ENCODE data around the gene SLC9A7.

Gene SLC9A7

GRCh38 chrX:46653482-46653881 is 105.4 kb downstream of the SLC9A7 start:
- in situ Hi-C loops (cut with MboI; ENCODE audit: low sequenced_read_pairs) = no loop called here

GRCh38 chrX:46649421-46650260 is 109.3 kb downstream of the SLC9A7 start:
- in situ Hi-C loops (cut with MboI; ENCODE audit: low sequenced_read_pairs) = no loop called here

- in situ Hi-C loops (cut with MboI; ENCODE audit: low sequenced_read_pairs) = no loop called here
Observed at GRCh38 chrX:46648660-46649059, 110.3 kb downstream of the SLC9A7 start.

- in situ Hi-C loops (cut with MboI; ENCODE audit: low sequenced_read_pairs) = no loop called here
Observed at GRCh38 chrX:46647251-46647650, 111.7 kb downstream of the SLC9A7 start.

GRCh38 chrX:46645614-46646013 is 113.3 kb downstream of the SLC9A7 start:
- in situ Hi-C loops (cut with MboI; ENCODE audit: low sequenced_read_pairs) = no loop called here

- in situ Hi-C loops (cut with MboI; ENCODE audit: low sequenced_read_pairs) = no loop called here
Observed at GRCh38 chrX:46643636-46644035, 115.3 kb downstream of the SLC9A7 start.

- in situ Hi-C loops (cut with MboI; ENCODE audit: low sequenced_read_pairs) = no loop called here
Observed at GRCh38 chrX:46642145-46642544, 116.8 kb downstream of the SLC9A7 start.

- in situ Hi-C loops (cut with MboI; ENCODE audit: low sequenced_read_pairs) = no loop called here
Observed at GRCh38 chrX:46637938-46638337, 121.0 kb downstream of the SLC9A7 start.

GRCh38 chrX:46636223-46636622 is 122.7 kb downstream of the SLC9A7 start:
- in situ Hi-C loops (cut with MboI; ENCODE audit: low sequenced_read_pairs) = no loop called here

GRCh38 chrX:46635186-46635585 is 123.7 kb downstream of the SLC9A7 start:
- in situ Hi-C loops (cut with MboI; ENCODE audit: low sequenced_read_pairs) = no loop called here

GRCh38 chrX:46634577-46634976 is 124.3 kb downstream of the SLC9A7 start:
- in situ Hi-C loops (cut with MboI; ENCODE audit: low sequenced_read_pairs) = no loop called here

GRCh38 chrX:46630141-46630540 is 128.8 kb downstream of the SLC9A7 start:
- in situ Hi-C loops (cut with MboI; ENCODE audit: low sequenced_read_pairs) = no loop called here

GRCh38 chrX:46628460-46629371 is 130.2 kb downstream of the SLC9A7 start:
- in situ Hi-C loops (cut with MboI; ENCODE audit: low sequenced_read_pairs) = no loop called here

- in situ Hi-C loops (cut with MboI; ENCODE audit: low sequenced_read_pairs) = no loop called here
Observed at GRCh38 chrX:46627711-46628419, 131.1 kb downstream of the SLC9A7 start.

- in situ Hi-C loops (cut with MboI; ENCODE audit: low sequenced_read_pairs) = no loop called here
Observed at GRCh38 chrX:46627062-46627461, 131.9 kb downstream of the SLC9A7 start.

GRCh38 chrX:46626566-46626965 is 132.4 kb downstream of the SLC9A7 start:
- in situ Hi-C loops (cut with MboI; ENCODE audit: low sequenced_read_pairs) = no loop called here

GRCh38 chrX:46624090-46624786 is 134.7 kb downstream of the SLC9A7 start:
- in situ Hi-C loops (cut with MboI; ENCODE audit: low sequenced_read_pairs) = no loop called here

- in situ Hi-C loops (cut with MboI; ENCODE audit: low sequenced_read_pairs) = no loop called here
Observed at GRCh38 chrX:46621572-46621971, 137.3 kb downstream of the SLC9A7 start.

- in situ Hi-C loops (cut with MboI; ENCODE audit: low sequenced_read_pairs) = no loop called here
Observed at GRCh38 chrX:46620505-46620904, 138.4 kb downstream of the SLC9A7 start.

- in situ Hi-C loops (cut with MboI; ENCODE audit: low sequenced_read_pairs) = no loop called here
Observed at GRCh38 chrX:46618947-46619346, 140.0 kb downstream of the SLC9A7 start.

- in situ Hi-C loops (cut with MboI; ENCODE audit: low sequenced_read_pairs) = no loop called here
Observed at GRCh38 chrX:46617906-46618305, 141.0 kb downstream of the SLC9A7 start.
